ENCODE measurements around the gene NUP93.

DNA sequence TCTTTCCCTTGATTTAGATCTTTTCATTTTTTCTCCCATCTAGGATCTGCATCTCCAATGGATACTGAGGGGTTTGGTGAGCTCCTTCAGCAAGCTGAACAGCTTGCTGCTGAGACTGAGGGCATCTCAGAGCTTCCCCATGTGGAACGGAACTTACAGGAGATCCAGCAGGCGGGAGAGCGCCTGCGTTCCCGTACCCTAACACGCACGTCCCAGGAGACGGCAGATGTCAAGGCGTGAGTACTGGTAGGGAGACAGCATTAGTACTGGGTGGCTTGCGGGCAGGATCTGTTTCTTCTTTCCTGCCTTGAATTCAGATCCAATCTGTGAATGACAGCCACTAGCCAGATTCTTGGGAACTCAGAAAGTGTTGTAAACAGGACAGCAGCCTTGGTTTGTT is 18.3 kb downstream of the NUP93 start:
- TF ChIP-seq ZNF780A (CRISPR knock-in tag; IDR thresholded peaks at IDR 0.05) (no peak), HDAC6 (IDR thresholded peaks at IDR 0.05; ENCODE audit: low read depth, low read length) (no peak), POLR2B (IDR thresholded peaks at IDR 0.05; ENCODE audit: low read depth, partially characterized antibody) (no peak)
- TF ChIP-seq, protein P1, sequence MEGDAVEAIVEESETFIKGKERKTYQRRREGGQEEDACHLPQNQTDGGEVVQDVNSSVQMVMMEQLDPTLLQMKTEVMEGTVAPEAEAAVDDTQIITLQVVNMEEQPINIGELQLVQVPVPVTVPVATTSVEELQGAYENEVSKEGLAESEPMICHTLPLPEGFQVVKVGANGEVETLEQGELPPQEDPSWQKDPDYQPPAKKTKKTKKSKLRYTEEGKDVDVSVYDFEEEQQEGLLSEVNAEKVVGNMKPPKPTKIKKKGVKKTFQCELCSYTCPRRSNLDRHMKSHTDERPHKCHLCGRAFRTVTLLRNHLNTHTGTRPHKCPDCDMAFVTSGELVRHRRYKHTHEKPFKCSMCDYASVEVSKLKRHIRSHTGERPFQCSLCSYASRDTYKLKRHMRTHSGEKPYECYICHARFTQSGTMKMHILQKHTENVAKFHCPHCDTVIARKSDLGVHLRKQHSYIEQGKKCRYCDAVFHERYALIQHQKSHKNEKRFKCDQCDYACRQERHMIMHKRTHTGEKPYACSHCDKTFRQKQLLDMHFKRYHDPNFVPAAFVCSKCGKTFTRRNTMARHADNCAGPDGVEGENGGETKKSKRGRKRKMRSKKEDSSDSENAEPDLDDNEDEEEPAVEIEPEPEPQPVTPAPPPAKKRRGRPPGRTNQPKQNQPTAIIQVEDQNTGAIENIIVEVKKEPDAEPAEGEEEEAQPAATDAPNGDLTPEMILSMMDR (IDR thresholded peaks at IDR 0.05 in 2 of 3, conservative IDR thresholded peaks at IDR 0.05 in 1 of 3; ENCODE audit: insufficient read depth in 2 of 3, low read depth in 1 of 3, low read length in 3 of 3): no peak

All from K562 (cell line).